Neural progenitor cell (in vitro differentiated cells): Measurements from ENCODE around the gene EIF4G3. TPM values are rescaled to one million over a fixed set of nuclear protein-coding genes. Genes with fewer than 3 reads are reported as not detected.
"Not testable (repeated sequence)": the region's sequence is repeated elsewhere in the genome, so short reads cannot be mapped to it uniquely, and the experiment has no call there.

Source experiments
- DNase-seq: peaks from one replicate; pipeline ENCODE4 v3.0.0-alpha.2; 2016; ENCODE audit warnings: low spot score
- H2AFZ ChIP-seq: fragments of 200-600 bp; sonication (generic); replicated peaks from 2 replicates; pipeline ENCODE4 v1.6.1; 2016; ENCODE audit warnings: antibody characterized with exemption
- H3F3A ChIP-seq: fragments of 200-600 bp; sonication (generic); 2 replicates; pipeline ENCODE4 v1.6.1; 2016; ENCODE audit warnings: antibody characterized with exemption, low read depth
- H3K27ac ChIP-seq: fragments of 200-600 bp; sonication (generic); 2 replicates; pipeline ENCODE4 v1.5.1; 2016; ENCODE audit warnings: mild to moderate bottlenecking
- H3K27me3 ChIP-seq: fragments of 200-600 bp; sonication (generic); 2 replicates; pipeline ENCODE4 v1.6.1; 2016; ENCODE audit warnings: mild to moderate bottlenecking, moderate library complexity
- H3K36me3 ChIP-seq: fragments of 200-600 bp; sonication (generic); 2 replicates; pipeline ENCODE4 v1.5.1; 2016
- H3K4me1 ChIP-seq: fragments of 200-600 bp; sonication (generic); 2 replicates; pipeline ENCODE4 v1.6.1; 2016; ENCODE audit warnings: mixed run types
- H3K4me2 ChIP-seq: fragments of 200-600 bp; sonication (generic); 2 replicates; pipeline ENCODE4 v1.6.1; 2016
- H3K4me3 ChIP-seq: fragments of 200-600 bp; sonication (generic); 2 replicates; pipeline ENCODE4 v1.5.1; 2016
- H3K79me2 ChIP-seq: fragments of 200-600 bp; sonication (generic); 2 replicates; pipeline ENCODE4 v1.6.1; 2016; ENCODE audit warnings: low read depth
- H3K9ac ChIP-seq: fragments of 200-600 bp; sonication (generic); 2 replicates; pipeline ENCODE4 v1.6.1; 2016
- H3K9me3 ChIP-seq: fragments of 200-600 bp; sonication (generic); 2 replicates; pipeline ENCODE4 v1.5.1; 2016; ENCODE audit warnings: low read depth
- H4K20me1 ChIP-seq: fragments of 200-600 bp; sonication (generic); 2 replicates; pipeline ENCODE4 v1.6.1; 2016; ENCODE audit warnings: low read depth
- H3K27ac Mint-ChIP-seq: 3 replicates; pipeline ENCODE4 v1.8.0; 2021; ENCODE audit warnings: mixed read lengths
- H3K27me3 Mint-ChIP-seq: 2 replicates; pipeline ENCODE4 v1.8.0; 2022; ENCODE audit warnings: low read depth, mild to moderate bottlenecking, inconsistent platforms, moderate library complexity, mixed read lengths; ENCODE audit not compliant: insufficient read depth
- H3K36me3 Mint-ChIP-seq: 3 replicates; pipeline ENCODE4 v1.8.0; 2021; ENCODE audit warnings: mixed read lengths
- H3K4me1 Mint-ChIP-seq: 3 replicates; pipeline ENCODE4 v1.8.0; 2021; ENCODE audit warnings: mixed read lengths
- H3K4me3 Mint-ChIP-seq: 3 replicates; pipeline ENCODE4 v1.8.0; 2021; ENCODE audit warnings: mild to moderate bottlenecking, moderate library complexity, mixed read lengths
- H3K9me3 Mint-ChIP-seq: 3 replicates; pipeline ENCODE4 v1.8.0; 2020; ENCODE audit warnings: mixed read lengths
- CTCF ChIP-seq: fragments of 200-600 bp; sonication (generic); IDR thresholded peaks from 2 replicates; pipeline ENCODE4 v1.5.1; 2017; ENCODE audit warnings: antibody characterized with exemption, mild to moderate bottlenecking
- EZH2 ChIP-seq: fragments of 200-600 bp; sonication (generic); IDR thresholded peaks from 2 replicates; pipeline ENCODE4 v1.6.1; 2017; ENCODE audit warnings: antibody characterized with exemption, mild to moderate bottlenecking, moderate library complexity
- EZH2phosphoT487 ChIP-seq: fragments of 200-600 bp; sonication (generic); IDR thresholded peaks from 2 replicates; pipeline ENCODE4 v1.6.1; 2017; ENCODE audit warnings: antibody characterized with exemption
- total RNA-seq: library from RNA; depleted of rRNA; stranded (reverse); fragments of >200 nt; gene quantifications from 2 replicates; pipeline ENCODE4 v1.2.3, GENCODE V29; 2015; ENCODE audit warnings: low replicate concordance

EIF4G3 gene
- total RNA-seq, 1 donor from 2014 or later: 73.4 TPM

- Histone ChIP-seq H3K9ac (no peak overlapping the region), H3K27ac (no peak overlapping the region), H3K4me2 (no peak overlapping the region), H3K9me3 (no peaks in the 10 kb centered on the region), H3K36me3 (no peaks in the 10 kb centered on the region), H3K4me1 (no peaks in the 10 kb centered on the region), H3K27me3 (no peaks in the 10 kb centered on the region), H3F3A (peaks cover 12% of the 10 kb centered on the region), H2AFZ (no peak overlapping the region), H4K20me1 (no peaks in the 10 kb centered on the region), H3K4me3 (no peak overlapping the region), H3K79me2 (peaks cover 83% of the 10 kb centered on the region)
- Mint-ChIP-seq H3K27me3 (no peaks in the 10 kb centered on the region), H3K27ac (no peak overlapping the region), H3K4me1 (no peaks in the 10 kb centered on the region), H3K9me3 (peaks cover 15% of the 10 kb centered on the region), H3K36me3 (peaks cover 39% of the 10 kb centered on the region), H3K4me3 (no peak overlapping the region)
- no peak for TF ChIP-seq EZH2
- TF ChIP-seq CTCF: no peak
- TF ChIP-seq EZH2phosphoT487: no peak
- no peak for DNase-seq
Measured at GRCh38 chr1:21028520-21029145, 148.1 kb downstream of the EIF4G3 start.

- no peak for TF ChIP-seq EZH2phosphoT487
- no peak for TF ChIP-seq EZH2
- no peak for TF ChIP-seq CTCF
- H3K4me3 Mint-ChIP-seq: no peak overlapping the region
- Histone ChIP-seq H3K4me1 (no peaks in the 10 kb centered on the region), H4K20me1 (no peaks in the 10 kb centered on the region), H3K4me2 (no peak overlapping the region), H3K27ac (no peak overlapping the region), H2AFZ (no peak overlapping the region), H3K79me2 (peaks cover 76% of the 10 kb centered on the region), H3F3A (peaks cover 12% of the 10 kb centered on the region), H3K27me3 (no peaks in the 10 kb centered on the region), H3K4me3 (no peak overlapping the region), H3K9ac (no peak overlapping the region), H3K36me3 (no peaks in the 10 kb centered on the region), H3K9me3 (no peaks in the 10 kb centered on the region)
- no peaks in the 10 kb centered on the region for H3K27me3 Mint-ChIP-seq
- no peak overlapping the region for H3K27ac Mint-ChIP-seq
- H3K36me3 Mint-ChIP-seq: peaks cover 40% of the 10 kb centered on the region
- no peaks in the 10 kb centered on the region for H3K4me1 Mint-ChIP-seq
- peaks cover 15% of the 10 kb centered on the region for H3K9me3 Mint-ChIP-seq
- no peak for DNase-seq
Measured at GRCh38 chr1:21027805-21028204, 148.9 kb downstream of the EIF4G3 start.

- no peak overlapping the region for H3K4me2 ChIP-seq
- H3K36me3 ChIP-seq: no peaks in the 10 kb centered on the region
- H3K4me1 ChIP-seq: no peaks in the 10 kb centered on the region
- H3K9ac ChIP-seq: no peak overlapping the region
- H3K4me1 Mint-ChIP-seq: no peaks in the 10 kb centered on the region
- H3K27ac ChIP-seq: no peak overlapping the region
- H3K27me3 ChIP-seq: no peaks in the 10 kb centered on the region
- no peaks in the 10 kb centered on the region for H4K20me1 ChIP-seq
- no peaks in the 10 kb centered on the region for H3K9me3 ChIP-seq
- H3K4me3 ChIP-seq: no peak overlapping the region
- H3K36me3 Mint-ChIP-seq: peaks cover 46% of the 10 kb centered on the region
- H3F3A ChIP-seq: peaks cover 12% of the 10 kb centered on the region
- DNase-seq: no peak
- no peak overlapping the region for H3K27ac Mint-ChIP-seq
- H3K4me3 Mint-ChIP-seq: no peak overlapping the region
- H3K9me3 Mint-ChIP-seq: peaks cover 15% of the 10 kb centered on the region
- H2AFZ ChIP-seq: no peak overlapping the region
- H3K27me3 Mint-ChIP-seq: no peaks in the 10 kb centered on the region
- no peak for TF ChIP-seq EZH2phosphoT487
- no peak for TF ChIP-seq CTCF
- H3K79me2 ChIP-seq: peaks cover 76% of the 10 kb centered on the region
Measured at GRCh38 chr1:21024918-21025317, 151.8 kb downstream of the EIF4G3 start.

GRCh38 chr1:21024136-21024896 is 152.4 kb downstream of the EIF4G3 start:
- H3K4me3 ChIP-seq, H3K4me1 Mint-ChIP-seq, H4K20me1 ChIP-seq, DNase-seq, H3K4me3 Mint-ChIP-seq, H3K4me1 ChIP-seq, H3K27ac Mint-ChIP-seq, H3K9me3 ChIP-seq, H3K27ac ChIP-seq, H3K27me3 Mint-ChIP-seq, H3K9ac ChIP-seq, H2AFZ ChIP-seq, H3K27me3 ChIP-seq, H3K4me2 ChIP-seq, H3K36me3 ChIP-seq: not testable (repeated sequence)
- Mint-ChIP-seq H3K9me3 (peaks cover 15% of the 10 kb centered on the region), H3K36me3 (peaks cover 43% of the 10 kb centered on the region)
- Histone ChIP-seq H3F3A (peaks cover 12% of the 10 kb centered on the region), H3K79me2 (peaks cover 78% of the 10 kb centered on the region)
